A549 (cell line): ENCODE measurements around the gene ELSPBP1. TPM values are rescaled to one million over a fixed set of nuclear protein-coding genes. Genes with fewer than 3 reads are reported as not detected.
A peak's percentile ranks its signal among the peaks of the same experiment; 100 is the strongest.
"Not testable (repeated sequence)": the region's sequence is repeated elsewhere in the genome, so short reads cannot be mapped to it uniquely, and the experiment has no call there.

Experiments used
- ATAC-seq, 2 experiments: fragments of 200-7000 bp in 1 of 2; fragments of >200 bp in 1 of 2; cut with Nextera tagmentation in 1 of 2; cut with Tn5 transposase in 1 of 2; 3 replicates each; pipeline versions ENCODE4 v1.8.0 to v1.9.1; 2018 to 2020; ENCODE audit warnings: mild to moderate bottlenecking in 1 of 2, moderate library complexity in 1 of 2
- CTCF ChIA-PET: fragments of 300-600 bp; sonication (Branson Sonifier 250); formaldehyde crosslinking; extraction: SDS; loops from one replicate; lab custom pipeline; 2021; ENCODE audit warnings: antibody characterized with exemption, inconsistent platforms; lab: Yijun Ruan, JAX
- POLR2A ChIA-PET: fragments of 350-600 bp; formaldehyde crosslinking; extraction: SDS; loops from one replicate; lab custom pipeline; 2021; ENCODE audit warnings: antibody characterized with exemption, inconsistent platforms; lab: Yijun Ruan, JAX
- DNase-seq, 2 experiments: peaks; one replicate each; pipeline versions ENCODE4 v3.0.0 to v3.0.0-alpha.2; 2011 to 2016; ENCODE audit warnings: low read depth in 1 of 2, low spot score in 1 of 2
- FAIRE-seq: peaks from 2 replicates; lab custom pipeline; 2011; peaks lifted over from hg19 to GRCh38; lab: Jason Lieb, UNC
- H3K27ac ChIP-seq, 2 experiments: fragments of >200 bp; sonication (Bioruptor Twin); formaldehyde crosslinking; 3 replicates each; pipeline ENCODE4 v1.5.1; 2016 to 2017
- H3K4me1 ChIP-seq: fragments of >200 bp; sonication (Bioruptor Twin); formaldehyde crosslinking; 3 replicates; pipeline ENCODE4 v1.6.1; 2016
- H3K4me2 ChIP-seq: fragments of >200 bp; sonication (Bioruptor Twin); formaldehyde crosslinking; 3 replicates; pipeline ENCODE4 v1.6.1; 2016
- H3K4me3 ChIP-seq: fragments of >200 bp; sonication (Bioruptor Twin); formaldehyde crosslinking; 3 replicates; pipeline ENCODE4 v1.5.1; 2016
- H3K9me3 ChIP-seq: fragments of >200 bp; sonication (Bioruptor Twin); formaldehyde crosslinking; 3 replicates; pipeline ENCODE4 v1.6.1; 2016
- TFCP2L1 ChIP-seq: fragments of 250-450 bp; sonication (Bioruptor Pico); IDR thresholded peaks from 2 replicates; pipeline ENCODE4 v1.5.0; 2021; ENCODE audit warnings: mild to moderate bottlenecking
- TP53 ChIP-seq: fragments of 250-450 bp; sonication (Bioruptor Pico); IDR thresholded peaks from 2 replicates; pipeline ENCODE4 v1.5.0; 2021; ENCODE audit warnings: mild to moderate bottlenecking, moderate library complexity
- WGBS: methylation state at CpG from one replicate; pipeline ENCODE4 v1.1.6; 2017; ENCODE audit errors: missing lambda C conversion rate; 5-methylcytosine and 5-hydroxymethylcytosine counted together
- polyA plus RNA-seq, 4 experiments: library from polyadenylated mRNA; depleted of rRNA in 3 of 4; stranded (reverse); fragments of >200 nt; fragmentation: RNase III in 1 of 4; extraction: RNeasy Plus Mini Kit Qiagen cat#74134 plus additional on column Dnase treatment in 1 of 4; gene quantifications; 2 replicates in 3 of 4; 3 replicates in 1 of 4; pipeline ENCODE4 v1.2.3, GENCODE V29; 2011 to 2017

ELSPBP1 gene
- polyA plus RNA-seq, 2 of the 4 experiments (the other 2 are of a cell fraction), result not detected

DNA sequence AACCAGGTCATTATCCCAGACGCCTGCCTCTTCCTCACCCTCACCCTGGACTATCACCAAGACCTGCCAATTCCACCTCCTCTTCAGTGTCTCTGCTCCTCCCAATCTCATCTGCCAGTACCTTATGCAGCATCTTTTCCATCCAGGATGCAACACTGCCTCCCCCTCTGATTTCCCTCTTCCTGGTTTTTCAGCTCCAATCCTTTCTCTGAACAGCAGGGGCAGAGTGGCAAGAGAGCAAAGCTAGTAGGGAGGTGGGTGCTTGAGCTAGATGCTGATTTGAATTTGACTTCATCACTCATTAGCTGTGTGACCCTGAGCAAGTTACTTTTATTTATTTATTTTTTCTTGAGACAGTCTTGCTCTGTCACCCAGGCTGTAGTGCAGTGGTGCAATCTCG lies 75.0 kb downstream of the ELSPBP1 start:
- Histone ChIP-seq H3K9me3 (peaks cover 5% of the 10 kb centered on the region; the same call in 1 of the 3 replicates), H3K4me1 (no peaks in the 10 kb centered on the region), H3K27ac (no peak overlapping the region), H3K4me3 (no peak overlapping the region), H3K4me2 (no peak overlapping the region)
- FAIRE-seq (no peak), DNase-seq (peak in 1 of 2 experiments; percentile 40), ATAC-seq (peak; percentile 62 to 68; a peak in 4 of 6 replicates)
- WGBS, result 39% methylated on average over 2 of the region's 2 CpGs
- no peak for TF ChIP-seq TP53 (CRISPR knock-in tag)
- no peak for TF ChIP-seq TFCP2L1 (CRISPR knock-in tag)
- CTCF ChIA-PET, result interaction anchor here (1.0 to 1.6 kb wide), 3 partner anchors 38 to 106 kb away, joined by 3 to 5 read pairs (median 3); no protein-coding TSS in a partner anchor
- POLR2A ChIA-PET, result interaction anchor here (0.5 to 0.6 kb wide), 2 partner anchors 9 to 200 kb away, joined by 3 read pairs; no protein-coding TSS in a partner anchor

DNA sequence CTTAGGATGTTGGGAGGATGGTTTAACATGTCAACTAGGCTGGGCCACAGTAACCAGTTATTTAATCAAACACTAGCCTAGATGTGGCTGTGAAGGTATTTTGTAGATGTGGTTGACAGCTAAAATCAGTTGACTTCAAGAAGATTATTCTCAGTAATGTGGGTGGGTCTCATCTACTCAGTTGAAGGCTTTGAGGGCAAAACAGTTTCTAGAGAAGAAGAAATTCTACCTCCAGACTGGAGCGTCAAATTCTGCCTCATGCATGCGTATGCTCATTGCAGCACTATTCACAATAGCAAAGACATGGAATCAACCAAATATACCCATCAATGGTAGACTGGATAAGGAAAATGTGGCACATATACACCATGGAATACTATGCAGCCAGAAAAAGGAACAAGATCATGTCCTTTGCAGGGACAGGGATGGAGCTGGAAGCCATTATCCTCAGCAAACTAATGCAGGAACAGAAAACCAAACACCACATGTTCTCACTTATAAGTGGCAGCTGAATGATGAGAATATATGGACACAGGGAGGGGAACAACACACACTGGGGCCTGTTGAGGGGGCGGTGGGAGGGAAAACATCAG lies 75.8 kb downstream of the ELSPBP1 start:
- POLR2A ChIA-PET, H3K4me2 ChIP-seq, H3K4me3 ChIP-seq, H3K27ac ChIP-seq, H3K4me1 ChIP-seq, DNase-seq, H3K9me3 ChIP-seq, ATAC-seq: not testable (repeated sequence)
- CTCF ChIA-PET, result interaction anchor here (1.0 to 1.6 kb wide), 2 partner anchors 37 to 107 kb away, joined by 3 to 5 read pairs; no protein-coding TSS in a partner anchor
- 62% methylated on average over 3 of the region's 3 CpGs for WGBS
- FAIRE-seq, result peak; percentile 54

Other genes with a start within 250 kb of the ELSPBP1 start
- gene NOP53, start 249.1 kb upstream of the ELSPBP1 start, polyA plus RNA-seq (2011; rRNA removed), result 169 and 182 TPM in 2 replicates
- 134 to 153 TPM (median 135 TPM) in 3 replicates for gene NOP53, start 249.1 kb upstream of the ELSPBP1 start, polyA plus RNA-seq (2017; fragmentation: RNase III; extraction: RNeasy Plus Mini Kit Qiagen cat#74134 plus additional on column Dnase treatment)
- gene SELENOW, start 215.9 kb upstream of the ELSPBP1 start, polyA plus RNA-seq (2011; rRNA removed), result 114 and 157 TPM in 2 replicates
- 145 to 155 TPM (median 152 TPM) in 3 replicates for gene SELENOW, start 215.9 kb upstream of the ELSPBP1 start, polyA plus RNA-seq (2017; fragmentation: RNase III; extraction: RNeasy Plus Mini Kit Qiagen cat#74134 plus additional on column Dnase treatment)
- not detected in 2 replicates for gene TPRX1, start 190.1 kb upstream of the ELSPBP1 start, polyA plus RNA-seq (2011; rRNA removed)
- 0.04 TPM in 1 of 3 replicates, not detected in the others for gene TPRX1, start 190.1 kb upstream of the ELSPBP1 start, polyA plus RNA-seq (2017; fragmentation: RNase III; extraction: RNeasy Plus Mini Kit Qiagen cat#74134 plus additional on column Dnase treatment)
- gene CRX, start 172.7 kb upstream of the ELSPBP1 start, polyA plus RNA-seq (2011; rRNA removed), result not detected in 2 replicates
- not detected in 3 replicates for gene CRX, start 172.7 kb upstream of the ELSPBP1 start, polyA plus RNA-seq (2017; fragmentation: RNase III; extraction: RNeasy Plus Mini Kit Qiagen cat#74134 plus additional on column Dnase treatment)
- not detected in 2 replicates for gene TPRX2, start 135.4 kb upstream of the ELSPBP1 start, polyA plus RNA-seq (2011; rRNA removed)
- not detected in 3 replicates for gene TPRX2, start 135.4 kb upstream of the ELSPBP1 start, polyA plus RNA-seq (2017; fragmentation: RNase III; extraction: RNeasy Plus Mini Kit Qiagen cat#74134 plus additional on column Dnase treatment)
- not detected in 2 replicates for gene SULT2A1, start 108.3 kb upstream of the ELSPBP1 start, polyA plus RNA-seq (2011; rRNA removed)
- gene SULT2A1, start 108.3 kb upstream of the ELSPBP1 start, polyA plus RNA-seq (2017; fragmentation: RNase III; extraction: RNeasy Plus Mini Kit Qiagen cat#74134 plus additional on column Dnase treatment), result not detected in 3 replicates
- not detected in 2 replicates for gene BSPH1, start 2.5 kb upstream of the ELSPBP1 start, polyA plus RNA-seq (2011; rRNA removed)
- not detected in 3 replicates for gene BSPH1, start 2.5 kb upstream of the ELSPBP1 start, polyA plus RNA-seq (2017; fragmentation: RNase III; extraction: RNeasy Plus Mini Kit Qiagen cat#74134 plus additional on column Dnase treatment)
- not detected in 2 replicates for gene CABP5, start 49.4 kb downstream of the ELSPBP1 start, polyA plus RNA-seq (2011; rRNA removed)
- gene CABP5, start 49.4 kb downstream of the ELSPBP1 start, polyA plus RNA-seq (2017; fragmentation: RNase III; extraction: RNeasy Plus Mini Kit Qiagen cat#74134 plus additional on column Dnase treatment), result not detected in 3 replicates
- 2.1 and 2.8 TPM in 2 replicates for gene PLA2G4C, start 116.2 kb downstream of the ELSPBP1 start, polyA plus RNA-seq (2011; rRNA removed)
- 1.4 to 3.7 TPM (median 2.6 TPM) in 3 replicates for gene PLA2G4C, start 116.2 kb downstream of the ELSPBP1 start, polyA plus RNA-seq (2017; fragmentation: RNase III; extraction: RNeasy Plus Mini Kit Qiagen cat#74134 plus additional on column Dnase treatment)
- 41.2 and 54.9 TPM in 2 replicates for gene LIG1, start 175.7 kb downstream of the ELSPBP1 start, polyA plus RNA-seq (2011; rRNA removed)
- gene LIG1, start 175.7 kb downstream of the ELSPBP1 start, polyA plus RNA-seq (2017; fragmentation: RNase III; extraction: RNeasy Plus Mini Kit Qiagen cat#74134 plus additional on column Dnase treatment), result 88.8 to 106 TPM (median 101 TPM) in 3 replicates
- gene ZSWIM9, start 176.0 kb downstream of the ELSPBP1 start, polyA plus RNA-seq (2011; rRNA removed), result 0.97 and 1.2 TPM in 2 replicates
- 11.7 to 15.9 TPM (median 13.4 TPM) in 3 replicates for gene ZSWIM9, start 176.0 kb downstream of the ELSPBP1 start, polyA plus RNA-seq (2017; fragmentation: RNase III; extraction: RNeasy Plus Mini Kit Qiagen cat#74134 plus additional on column Dnase treatment)